GM23338 (cell line): Measurements from ENCODE around the gene ZMYND8. TPM values are rescaled to one million over a fixed set of nuclear protein-coding genes. Genes with fewer than 3 reads are reported as not detected.

ENCODE experiments used
- ATAC-seq: fragments of 200-7000 bp; cut with Tn5 transposase; 3 replicates; pipeline ENCODE4 v1.9.1; 2020
- DNase-seq: peaks from one replicate; pipeline ENCODE4 v3.0.0-alpha.2; 2015; ENCODE audit warnings: low spot score
- H2AFZ ChIP-seq: fragments of 200-600 bp; sonication (generic); 2 replicates; pipeline ENCODE4 v1.8.0; 2016; ENCODE audit warnings: antibody characterized with exemption, mild to moderate bottlenecking, moderate library complexity
- H3F3A ChIP-seq: fragments of 200-600 bp; sonication (generic); replicated peaks from 2 replicates; pipeline ENCODE4 v1.8.0; 2017; ENCODE audit warnings: antibody characterized with exemption, mixed run types, low read depth
- H3K27ac ChIP-seq: fragments of 200-600 bp; sonication (generic); 2 replicates; pipeline ENCODE4 v1.6.1; 2016; ENCODE audit warnings: low read depth
- H3K27me3 ChIP-seq: fragments of 200-600 bp; sonication (generic); 2 replicates; pipeline ENCODE4 v1.8.0; 2016; ENCODE audit warnings: mild to moderate bottlenecking, mixed run types, moderate library complexity; ENCODE audit not compliant: insufficient read depth
- H3K36me3 ChIP-seq: fragments of 200-600 bp; sonication (generic); 2 replicates; pipeline ENCODE4 v1.8.0; 2016; ENCODE audit warnings: mild to moderate bottlenecking; ENCODE audit not compliant: insufficient read depth
- H3K4me1 ChIP-seq: fragments of 200-600 bp; sonication (generic); 2 replicates; pipeline ENCODE4 v1.8.0; 2016; ENCODE audit warnings: mild to moderate bottlenecking, moderate library complexity; ENCODE audit not compliant: insufficient read depth
- H3K4me2 ChIP-seq: fragments of 200-600 bp; sonication (generic); 2 replicates; pipeline ENCODE4 v1.7.1; 2017; ENCODE audit warnings: mixed run types
- H3K4me3 ChIP-seq: fragments of 200-600 bp; sonication (generic); 2 replicates; pipeline ENCODE4 v1.6.1; 2016; ENCODE audit warnings: mixed run types
- H3K79me2 ChIP-seq: fragments of 200-600 bp; sonication (generic); replicated peaks from 2 replicates; pipeline ENCODE4 v1.8.0; 2017; ENCODE audit warnings: mild to moderate bottlenecking; ENCODE audit not compliant: insufficient read depth
- H3K9me2 ChIP-seq: fragments of 200-600 bp; sonication (generic); 2 replicates; pipeline ENCODE4 v1.8.0; 2017; ENCODE audit not compliant: insufficient read depth
- H4K20me1 ChIP-seq: fragments of 200-600 bp; sonication (generic); replicated peaks from 2 replicates; pipeline ENCODE4 v1.8.0; 2017; ENCODE audit warnings: mild to moderate bottlenecking; ENCODE audit not compliant: insufficient read depth
- H3K27ac Mint-ChIP-seq: 2 replicates; pipeline ENCODE4 v1.8.0; 2020; ENCODE audit warnings: inconsistent platforms, mild to moderate bottlenecking, moderate library complexity, mixed read lengths
- H3K27me3 Mint-ChIP-seq: 3 replicates; pipeline ENCODE4 v1.8.0; 2022; ENCODE audit warnings: low read depth, mild to moderate bottlenecking, moderate library complexity, mixed read lengths, inconsistent platforms; ENCODE audit not compliant: insufficient read depth, poor library complexity
- H3K36me3 Mint-ChIP-seq: 3 replicates; pipeline ENCODE4 v1.8.0; 2021; ENCODE audit warnings: low read depth, mild to moderate bottlenecking, inconsistent platforms, moderate library complexity, mixed read lengths
- H3K4me1 Mint-ChIP-seq: 3 replicates; pipeline ENCODE4 v1.8.0; 2020; ENCODE audit warnings: mild to moderate bottlenecking, inconsistent platforms, mixed read lengths
- H3K4me3 Mint-ChIP-seq: 3 replicates; pipeline ENCODE4 v1.8.0; 2021; ENCODE audit warnings: moderate library complexity, mild to moderate bottlenecking, inconsistent platforms, mixed read lengths
- H3K9me3 Mint-ChIP-seq: 3 replicates; pipeline ENCODE4 v1.8.0; 2020; ENCODE audit warnings: moderate library complexity, mild to moderate bottlenecking, inconsistent platforms, mixed read lengths
- CREB1 ChIP-seq: fragments of 250-450 bp; sonication (Bioruptor Pico); IDR thresholded peaks from 2 replicates; pipeline ENCODE4 v1.5.0; 2020; ENCODE audit warnings: low read depth, mild to moderate bottlenecking, moderate library complexity
- EZH2 ChIP-seq: fragments of 200-600 bp; sonication (generic); IDR thresholded peaks from one replicate; pipeline ENCODE4 v1.8.0; 2017; ENCODE audit warnings: antibody characterized with exemption, mild to moderate bottlenecking, low read depth; ENCODE audit not compliant: unreplicated experiment
- EZH2phosphoT487 ChIP-seq: fragments of 200-600 bp; sonication (generic); IDR thresholded peaks from one replicate; pipeline ENCODE4 v1.8.1; 2018; ENCODE audit warnings: antibody characterized with exemption; ENCODE audit not compliant: unreplicated experiment
- JUNB ChIP-seq: IDR thresholded peaks from one replicate; pipeline ENCODE4 v1.6.1; 2016; ENCODE audit warnings: antibody characterized with exemption; ENCODE audit not compliant: unreplicated experiment
- NANOG ChIP-seq: IDR thresholded peaks from 2 replicates; pipeline ENCODE4 v1.6.1; 2016; ENCODE audit warnings: antibody characterized with exemption, borderline replicate concordance
- POLR2AphosphoS5 ChIP-seq: IDR thresholded peaks from 2 replicates; pipeline ENCODE4 v1.6.1; 2016; ENCODE audit warnings: antibody characterized with exemption, low read depth
- ZNF114 ChIP-seq: fragments of 250-450 bp; sonication (Bioruptor Pico); IDR thresholded peaks from 2 replicates; pipeline ENCODE4 v1.5.0; 2020; ENCODE audit warnings: mild to moderate bottlenecking, moderate library complexity
- polyA plus RNA-seq: library from polyadenylated mRNA; unstranded; fragments of >200 nt; fragmentation: Nextera tagmentation; extraction: Ambion mirVana; gene quantifications from 2 replicates; pipeline ENCODE4 v1.2.1, GENCODE V29; 2016
- total RNA-seq: library from RNA; depleted of rRNA; stranded (reverse); fragments of >200 nt; shearing (Covaris generic); gene quantifications from 2 replicates; pipeline ENCODE4 v1.2.3, GENCODE V29; 2014
- TF ChIP-seq, protein P1 (sequence below): IDR thresholded peaks from 2 replicates; pipeline ENCODE4 v1.6.1; 2016; ENCODE audit warnings: antibody characterized with exemption
- TF ChIP-seq, protein P2 (sequence below): IDR thresholded peaks from one replicate; pipeline ENCODE4 v1.6.1; 2018; ENCODE audit warnings: antibody characterized with exemption; ENCODE audit not compliant: unreplicated experiment

ZMYND8 gene
- total and polyA plus RNA-seq, 2 experiments from 2014 or later, result 70.9 to 128 TPM

GRCh38 chr20:47353692-47354463, 2.6 kb downstream of the ZMYND8 start:
- Histone ChIP-seq H3K36me3 (no peaks in the 10 kb centered on the region), H3K79me2 (peaks cover 96% of the 10 kb centered on the region), H3K9me2 (no peaks in the 10 kb centered on the region), H3K4me2 (peak overlapping the region; percentile 57), H3K27me3 (no peaks in the 10 kb centered on the region), H3F3A (0 out of 2 replicates have a peak, but pooled peaks cover 3% of the 10 kb centered on the region), H4K20me1 (no peaks in the 10 kb centered on the region), H3K4me3 (peak overlapping the region; percentile 24; the same call in 1 of the 2 replicates), H3K27ac (peak overlapping the region; percentile 98), H2AFZ (no peak overlapping the region), H3K4me1 (peaks cover 91% of the 10 kb centered on the region)
- TF ChIP-seq EZH2phosphoT487 (no peak), JUNB (no peak), EZH2 (no peak)
- Mint-ChIP-seq H3K27me3 (peaks cover 22% of the 10 kb centered on the region), H3K27ac (no peak overlapping the region), H3K9me3 (no peaks in the 10 kb centered on the region; the same call in 2 of the 3 replicates), H3K36me3 (peaks cover 46% of the 10 kb centered on the region), H3K4me1 (peaks cover 26% of the 10 kb centered on the region; the same call in 2 of the 3 replicates), H3K4me3 (peak overlapping the region; percentile 68)
- ATAC-seq, result no peak
- DNase-seq, result no peak

DNA sequence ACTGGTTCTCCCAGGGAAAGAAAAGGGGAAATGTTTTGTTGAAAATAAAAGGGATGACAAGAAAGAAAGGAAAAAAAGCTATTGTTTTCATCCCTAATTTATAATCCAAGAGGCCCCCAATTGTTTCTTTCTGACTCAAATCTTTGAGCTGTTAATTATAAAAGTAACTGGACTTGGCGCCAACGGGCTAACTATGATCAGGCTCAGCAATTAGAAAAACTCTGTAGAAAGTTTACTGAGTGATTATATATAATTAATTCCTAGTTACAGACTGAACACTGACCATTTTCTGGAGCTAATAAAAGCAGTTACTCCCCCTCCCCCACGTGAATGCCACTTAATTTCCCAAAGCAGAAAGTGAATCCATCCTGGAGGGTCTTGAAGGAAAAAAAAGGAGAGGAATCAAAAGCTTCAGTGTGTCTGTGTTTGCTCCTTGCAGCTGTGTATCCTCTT, 3.2 kb downstream of the ZMYND8 start:
- Histone ChIP-seq H3F3A (0 out of 2 replicates have a peak, but pooled peaks cover 1% of the 10 kb centered on the region), H4K20me1 (no peaks in the 10 kb centered on the region), H3K4me3 (peak overlapping the region; percentile 9; the same call in 1 of the 2 replicates), H3K79me2 (peaks cover 96% of the 10 kb centered on the region), H3K4me2 (peak overlapping the region; percentile 57), H3K4me1 (peaks cover 91% of the 10 kb centered on the region), H3K27ac (peak overlapping the region; percentile 98), H3K36me3 (no peaks in the 10 kb centered on the region), H3K9me2 (no peaks in the 10 kb centered on the region), H3K27me3 (no peaks in the 10 kb centered on the region), H2AFZ (no peak overlapping the region)
- no peak overlapping the region for H3K27ac Mint-ChIP-seq
- H3K27me3 Mint-ChIP-seq, result peaks cover 22% of the 10 kb centered on the region
- H3K4me1 Mint-ChIP-seq, result peaks cover 20% of the 10 kb centered on the region; the same call in 2 of the 3 replicates
- no peak for TF ChIP-seq JUNB
- no peak for TF ChIP-seq ZNF114 (CRISPR knock-in tag)
- ATAC-seq, result no peak
- peaks cover 45% of the 10 kb centered on the region for H3K36me3 Mint-ChIP-seq
- H3K9me3 Mint-ChIP-seq, result no peaks in the 10 kb centered on the region; the same call in 2 of the 3 replicates
- DNase-seq, result no peak
- peak overlapping the region; percentile 38; the same call in 2 of the 3 replicates for H3K4me3 Mint-ChIP-seq

DNA sequence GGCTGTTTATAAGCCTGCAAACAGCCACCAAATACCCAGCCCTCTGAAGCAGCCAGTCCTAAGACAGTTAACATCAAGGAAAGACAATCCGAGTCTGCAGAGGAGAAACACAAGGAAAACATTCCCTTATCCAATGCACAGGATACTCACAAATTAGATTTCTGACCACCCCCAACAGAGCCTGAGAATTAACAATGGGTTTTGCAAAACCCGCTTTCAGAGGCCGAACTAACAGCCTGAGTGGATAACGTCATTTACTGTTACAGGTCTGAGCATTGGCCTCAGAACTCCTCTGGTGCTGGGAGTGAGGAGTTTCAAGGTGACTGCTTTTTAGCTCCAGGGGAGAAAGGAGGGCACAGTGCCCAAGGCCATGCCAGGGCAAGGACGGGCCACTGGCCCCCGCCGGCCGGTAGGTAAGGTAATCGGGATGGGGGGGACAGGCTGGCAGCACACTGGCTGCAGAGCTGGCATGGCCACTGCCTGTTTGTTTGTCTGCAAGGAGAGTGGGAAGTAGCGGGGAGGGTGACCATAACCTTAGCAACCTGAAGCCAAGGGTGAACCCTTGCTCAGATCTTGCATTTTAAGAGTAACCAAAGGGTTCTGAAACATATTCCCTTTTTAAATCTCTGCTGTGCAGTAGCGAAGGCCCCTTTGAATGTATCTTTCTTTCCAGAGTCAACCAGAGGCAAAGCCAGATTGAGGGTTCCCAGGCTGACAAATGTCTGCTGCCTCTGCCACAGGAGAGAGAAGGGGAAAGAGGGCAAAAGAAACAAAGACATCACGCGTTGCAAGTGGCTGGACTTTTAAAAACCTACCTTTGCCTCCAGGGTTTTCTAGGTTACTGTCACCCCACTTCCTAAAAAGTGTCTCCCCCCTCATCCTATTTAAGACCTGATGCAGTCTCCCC, 3.9 kb downstream of the ZMYND8 start:
- Histone ChIP-seq H3K9me2 (no peaks in the 10 kb centered on the region), H3F3A (no peaks in the 10 kb centered on the region), H3K4me1 (peaks cover 93% of the 10 kb centered on the region), H3K27me3 (no peaks in the 10 kb centered on the region), H3K4me2 (peak overlapping the region; percentile 57), H3K4me3 (peak overlapping the region; percentile 22), H4K20me1 (no peaks in the 10 kb centered on the region), H3K36me3 (no peaks in the 10 kb centered on the region), H2AFZ (no peak overlapping the region), H3K79me2 (peaks cover 100% of the 10 kb centered on the region), H3K27ac (peak overlapping the region; percentile 98)
- peaks cover 43% of the 10 kb centered on the region for H3K36me3 Mint-ChIP-seq
- no peaks in the 10 kb centered on the region; the same call in 2 of the 3 replicates for H3K9me3 Mint-ChIP-seq
- DNase-seq (peak; percentile 52), ATAC-seq (no peak; the same call in 2 of the 3 replicates)
- peaks cover 13% of the 10 kb centered on the region; the same call in 2 of the 3 replicates for H3K4me1 Mint-ChIP-seq
- no peak overlapping the region for H3K27ac Mint-ChIP-seq
- H3K4me3 Mint-ChIP-seq, result peak overlapping the region; percentile 41; the same call in 2 of the 3 replicates
- H3K27me3 Mint-ChIP-seq, result peaks cover 19% of the 10 kb centered on the region
- TF ChIP-seq, protein P1, sequence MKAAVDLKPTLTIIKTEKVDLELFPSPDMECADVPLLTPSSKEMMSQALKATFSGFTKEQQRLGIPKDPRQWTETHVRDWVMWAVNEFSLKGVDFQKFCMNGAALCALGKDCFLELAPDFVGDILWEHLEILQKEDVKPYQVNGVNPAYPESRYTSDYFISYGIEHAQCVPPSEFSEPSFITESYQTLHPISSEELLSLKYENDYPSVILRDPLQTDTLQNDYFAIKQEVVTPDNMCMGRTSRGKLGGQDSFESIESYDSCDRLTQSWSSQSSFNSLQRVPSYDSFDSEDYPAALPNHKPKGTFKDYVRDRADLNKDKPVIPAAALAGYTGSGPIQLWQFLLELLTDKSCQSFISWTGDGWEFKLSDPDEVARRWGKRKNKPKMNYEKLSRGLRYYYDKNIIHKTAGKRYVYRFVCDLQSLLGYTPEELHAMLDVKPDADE, result no peak
- TF ChIP-seq POLR2AphosphoS5, result no peak
- TF ChIP-seq, protein P2, sequence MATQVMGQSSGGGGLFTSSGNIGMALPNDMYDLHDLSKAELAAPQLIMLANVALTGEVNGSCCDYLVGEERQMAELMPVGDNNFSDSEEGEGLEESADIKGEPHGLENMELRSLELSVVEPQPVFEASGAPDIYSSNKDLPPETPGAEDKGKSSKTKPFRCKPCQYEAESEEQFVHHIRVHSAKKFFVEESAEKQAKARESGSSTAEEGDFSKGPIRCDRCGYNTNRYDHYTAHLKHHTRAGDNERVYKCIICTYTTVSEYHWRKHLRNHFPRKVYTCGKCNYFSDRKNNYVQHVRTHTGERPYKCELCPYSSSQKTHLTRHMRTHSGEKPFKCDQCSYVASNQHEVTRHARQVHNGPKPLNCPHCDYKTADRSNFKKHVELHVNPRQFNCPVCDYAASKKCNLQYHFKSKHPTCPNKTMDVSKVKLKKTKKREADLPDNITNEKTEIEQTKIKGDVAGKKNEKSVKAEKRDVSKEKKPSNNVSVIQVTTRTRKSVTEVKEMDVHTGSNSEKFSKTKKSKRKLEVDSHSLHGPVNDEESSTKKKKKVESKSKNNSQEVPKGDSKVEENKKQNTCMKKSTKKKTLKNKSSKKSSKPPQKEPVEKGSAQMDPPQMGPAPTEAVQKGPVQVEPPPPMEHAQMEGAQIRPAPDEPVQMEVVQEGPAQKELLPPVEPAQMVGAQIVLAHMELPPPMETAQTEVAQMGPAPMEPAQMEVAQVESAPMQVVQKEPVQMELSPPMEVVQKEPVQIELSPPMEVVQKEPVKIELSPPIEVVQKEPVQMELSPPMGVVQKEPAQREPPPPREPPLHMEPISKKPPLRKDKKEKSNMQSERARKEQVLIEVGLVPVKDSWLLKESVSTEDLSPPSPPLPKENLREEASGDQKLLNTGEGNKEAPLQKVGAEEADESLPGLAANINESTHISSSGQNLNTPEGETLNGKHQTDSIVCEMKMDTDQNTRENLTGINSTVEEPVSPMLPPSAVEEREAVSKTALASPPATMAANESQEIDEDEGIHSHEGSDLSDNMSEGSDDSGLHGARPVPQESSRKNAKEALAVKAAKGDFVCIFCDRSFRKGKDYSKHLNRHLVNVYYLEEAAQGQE, result no peak
- TF ChIP-seq EZH2phosphoT487, result no peak
- no peak for TF ChIP-seq CREB1
- TF ChIP-seq EZH2, result no peak
- TF ChIP-seq NANOG, result no peak
- TF ChIP-seq JUNB, result no peak
